DOHH2 (cell line): ENCODE results near the gene IL1RAP.

Experiments used
- H3F3A ChIP-seq: fragments of 200-600 bp; sonication (generic), shearing (Covaris generic); 2 replicates; pipeline ENCODE4 v1.6.0; 2016; ENCODE audit warnings: antibody characterized with exemption, mild to moderate bottlenecking; ENCODE audit not compliant: control insufficient read depth, insufficient read depth
- H3K27ac ChIP-seq: fragments of 200-600 bp; sonication (generic); 2 replicates; pipeline ENCODE4 v1.5.1; 2014; ENCODE audit warnings: low read depth, mild to moderate bottlenecking, low read length, moderate library complexity
- H3K27me3 ChIP-seq: fragments of 200-600 bp; sonication (generic); 2 replicates; pipeline ENCODE4 v1.6.1; 2014; ENCODE audit warnings: mild to moderate bottlenecking, low read length, mixed read lengths; ENCODE audit not compliant: control insufficient read depth
- H3K36me3 ChIP-seq: fragments of 200-600 bp; sonication (generic); 2 replicates; pipeline ENCODE4 v1.6.1; 2014; ENCODE audit warnings: mild to moderate bottlenecking, low read length, moderate library complexity, mixed read lengths; ENCODE audit not compliant: control insufficient read depth
- H3K4me1 ChIP-seq: fragments of 200-600 bp; sonication (generic); 2 replicates; pipeline ENCODE4 v1.6.1; 2014; ENCODE audit warnings: mild to moderate bottlenecking, low read length, mixed read lengths; ENCODE audit not compliant: control insufficient read depth
- H3K4me2 ChIP-seq: fragments of 200-600 bp; sonication (generic); 2 replicates; pipeline ENCODE4 v1.6.0; 2014; ENCODE audit warnings: mild to moderate bottlenecking, low read length, moderate library complexity
- H3K4me3 ChIP-seq: fragments of 200-600 bp; sonication (generic); 2 replicates; pipeline ENCODE4 v1.5.1; 2014; ENCODE audit warnings: mild to moderate bottlenecking, low read length, mixed read lengths
- H3K79me2 ChIP-seq: fragments of 200-600 bp; sonication (generic); 2 replicates; pipeline ENCODE4 v1.6.1; 2014; ENCODE audit warnings: mild to moderate bottlenecking, low read length, mixed read lengths; ENCODE audit not compliant: control insufficient read depth
- H3K9me2 ChIP-seq: fragments of 200-600 bp; sonication (generic); replicated peaks from 2 replicates; pipeline ENCODE4 v1.6.1; 2014; ENCODE audit warnings: mild to moderate bottlenecking, low read length, mixed read lengths; ENCODE audit not compliant: control insufficient read depth
- H3K9me3 ChIP-seq: fragments of 200-600 bp; sonication (generic); 2 replicates; pipeline ENCODE4 v1.6.1; 2014; ENCODE audit warnings: antibody characterized with exemption, low read length, mixed read lengths; ENCODE audit not compliant: control insufficient read depth, insufficient read depth
- H4K20me1 ChIP-seq: fragments of 200-600 bp; sonication (generic); 2 replicates; pipeline ENCODE4 v1.6.0; 2014; ENCODE audit warnings: low read depth, mild to moderate bottlenecking, antibody characterized with exemption, low read length, moderate library complexity; ENCODE audit not compliant: control insufficient read depth, insufficient read depth
- CTCF ChIP-seq: fragments of 200-600 bp; sonication (generic); IDR thresholded peaks from one replicate; pipeline ENCODE4 v1.5.1; 2014; ENCODE audit warnings: antibody characterized with exemption, mild to moderate bottlenecking, low read depth, low read length; ENCODE audit not compliant: poor library complexity, severe bottlenecking
- EZH2phosphoT487 ChIP-seq: fragments of 200-600 bp; sonication (generic); IDR thresholded peaks from 2 replicates; pipeline ENCODE4 v1.6.1; 2017; ENCODE audit warnings: borderline replicate concordance, mild to moderate bottlenecking, antibody characterized with exemption, low read length, moderate library complexity, mixed read lengths

The IL1RAP gene

GRCh38 chr3:190595179-190595795 is 81.4 kb downstream of the IL1RAP start:
- H3K27me3 ChIP-seq, result no peaks in the 10 kb centered on the region
- H3K9me3 ChIP-seq, result no peaks in the 10 kb centered on the region
- H3K27ac ChIP-seq, result no peak overlapping the region
- TF ChIP-seq CTCF, result no peak
- no peak for TF ChIP-seq EZH2phosphoT487
- no peaks in the 10 kb centered on the region for H3K79me2 ChIP-seq
- no peaks in the 10 kb centered on the region for H3K36me3 ChIP-seq
- H3K4me3 ChIP-seq, result no peak overlapping the region
- no peaks in the 10 kb centered on the region for H3F3A ChIP-seq
- no peaks in the 10 kb centered on the region for H3K4me1 ChIP-seq
- no peak overlapping the region for H3K4me2 ChIP-seq
- no peaks in the 10 kb centered on the region for H3K9me2 ChIP-seq
- no peaks in the 10 kb centered on the region for H4K20me1 ChIP-seq

- Histone ChIP-seq H3F3A (no peaks in the 10 kb centered on the region), H3K9me3 (no peaks in the 10 kb centered on the region), H3K79me2 (no peaks in the 10 kb centered on the region), H3K9me2 (no peaks in the 10 kb centered on the region), H3K36me3 (no peaks in the 10 kb centered on the region), H4K20me1 (no peaks in the 10 kb centered on the region), H3K4me3 (no peak overlapping the region), H3K4me1 (no peaks in the 10 kb centered on the region), H3K27me3 (no peaks in the 10 kb centered on the region), H3K4me2 (no peak overlapping the region), H3K27ac (no peak overlapping the region)
- TF ChIP-seq EZH2phosphoT487, result no peak
- no peak for TF ChIP-seq CTCF
These were observed 81.9 kb downstream of the IL1RAP start for GRCh38 chr3:190595807-190596206.

GRCh38 chr3:190596349-190597285 is 82.7 kb downstream of the IL1RAP start:
- Histone ChIP-seq H3K4me2 (no peak overlapping the region), H3K4me3 (no peak overlapping the region)

More at GRCh38 chr3:190596349-190597285, 82.7 kb downstream of the IL1RAP start:
- no peak overlapping the region for H3K27ac ChIP-seq
- H3K9me2 ChIP-seq, result no peaks in the 10 kb centered on the region
- no peaks in the 10 kb centered on the region for H3K9me3 ChIP-seq
- no peaks in the 10 kb centered on the region for H3F3A ChIP-seq
- TF ChIP-seq EZH2phosphoT487, result no peak
- TF ChIP-seq CTCF, result no peak
- no peaks in the 10 kb centered on the region for H3K27me3 ChIP-seq
- no peaks in the 10 kb centered on the region for H3K79me2 ChIP-seq
- H3K36me3 ChIP-seq, result no peaks in the 10 kb centered on the region
- no peaks in the 10 kb centered on the region for H4K20me1 ChIP-seq
- H3K4me1 ChIP-seq, result no peaks in the 10 kb centered on the region
